C4-2B (cell line): ENCODE measurements around the gene HOXB8.

Source experiments
- H3K27ac ChIP-seq: fragments of 450-650 bp; 2 replicates; pipeline ENCODE4 v1.5.1; 2017
- CTCF ChIP-seq: fragments of 450-650 bp; conservative IDR thresholded peaks from 2 replicates; pipeline ENCODE4 v1.5.1; 2017; ENCODE audit warnings: mild to moderate bottlenecking
- ZFX ChIP-seq: fragments of 450-650 bp; IDR thresholded peaks from 2 replicates; pipeline ENCODE4 v1.6.1; 2017

The HOXB8 gene

GRCh38 chr17:48630009-48630924, 15.2 kb upstream of the HOXB8 start:
- TF ChIP-seq ZFX (no peak), CTCF (no peak)

GRCh38 chr17:48629411-48629759, 14.3 kb upstream of the HOXB8 start:
- no peak for TF ChIP-seq ZFX
- TF ChIP-seq CTCF, result no peak
- H3K27ac ChIP-seq, result no peak overlapping the region

More at GRCh38 chr17:48630009-48630924, 15.2 kb upstream of the HOXB8 start:
- no peak overlapping the region for H3K27ac ChIP-seq

GRCh38 chr17:48628649-48629410, 13.7 kb upstream of the HOXB8 start:
- no peak overlapping the region for H3K27ac ChIP-seq
- no peak for TF ChIP-seq CTCF

GRCh38 chr17:48627623-48628521, 12.8 kb upstream of the HOXB8 start:
- no peak overlapping the region for H3K27ac ChIP-seq
- no peak for TF ChIP-seq ZFX
- no peak for TF ChIP-seq CTCF

GRCh38 chr17:48627118-48627597, 12.1 kb upstream of the HOXB8 start:
- no peak overlapping the region for H3K27ac ChIP-seq

More at GRCh38 chr17:48627118-48627597, 12.1 kb upstream of the HOXB8 start:
- TF ChIP-seq CTCF (no peak), ZFX (no peak)
